Uterus (tissue), 4 donors: ENCODE measurements around the gene DOK7. TPM values are rescaled to one million over a fixed set of nuclear protein-coding genes. Genes with fewer than 3 reads are reported as not detected.

Experiments
- DNase-seq, 2 donors: peaks; one replicate each; pipeline ENCODE4 v3.0.0-alpha.2; 2019 to 2020
- H3K27ac ChIP-seq, 2 donors: fragments of 200-600 bp; sonication (generic); 1 replicate in 1 of 2; 2 replicates in 1 of 2; pipeline ENCODE4 v1.5.1; 2016 to 2018
- H3K27me3 ChIP-seq, 2 donors: fragments of 200-600 bp; sonication (generic); one replicate each; pipeline ENCODE4 v1.5.1; 2018 to 2019; ENCODE audit warnings: control low read depth in 1 of 2
- H3K36me3 ChIP-seq, 2 donors: fragments of 200-600 bp; sonication (generic); one replicate each; pipeline ENCODE4 v1.5.1; 2019; ENCODE audit warnings: control low read depth in 1 of 2
- H3K4me1 ChIP-seq, 2 donors: fragments of 200-600 bp; sonication (generic); one replicate each; pipeline ENCODE4 v1.5.1; 2018 to 2019; ENCODE audit warnings: control low read depth in 1 of 2
- H3K4me3 ChIP-seq, 2 donors: fragments of 200-600 bp; sonication (generic); 1 replicate in 1 of 2; 2 replicates in 1 of 2; pipeline ENCODE4 v1.5.1; 2018 to 2019; ENCODE audit warnings: mild to moderate bottlenecking in 1 of 2
- H3K9me3 ChIP-seq, 2 donors: fragments of 200-600 bp; sonication (generic); one replicate each; pipeline ENCODE4 v1.5.1; 2019; ENCODE audit warnings: control low read depth in 1 of 2
- POLR2A ChIP-seq, 2 donors: fragments of 450-650 bp; IDR thresholded peaks; one replicate each; pipeline ENCODE4 v1.6.1; 2016; ENCODE audit warnings: antibody characterized with exemption in 2 of 2, mild to moderate bottlenecking in 1 of 2, moderate library complexity in 1 of 2
- intact Hi-C: fragments of 100-400 bp; cut with DNase I; formaldehyde crosslinking; loops from one replicate; pipeline ENCODE4 v1.15.1; 2023; ENCODE audit warnings: low total_unique reads
- total RNA-seq, 4 donors: library from RNA; depleted of rRNA in 3 of 4; stranded (reverse); fragments of >200 nt in 3 of 4; gene quantifications; one replicate each; pipeline versions ENCODE4 v1.1.0 to v1.2.4, GENCODE V29; 2014 to 2023
- TF ChIP-seq, protein P1 (sequence below), 4 experiments: fragments of 200-600 bp in 2 of 4; fragments of 450-650 bp in 2 of 4; sonication (generic) in 2 of 4; IDR thresholded peaks; one replicate each; pipeline ENCODE4 v1.5.1; 2016 to 2019; ENCODE audit warnings: antibody characterized with exemption in 4 of 4, mild to moderate bottlenecking in 2 of 4, moderate library complexity in 1 of 4
- donor health status: DM: yes; HTN: yes; CAD: no.

Gene DOK7
- total RNA-seq, 4 donors from 2014 or later: 0.26 to 3.9 (median 0.85) TPM; not detected in 1

- Histone ChIP-seq H3K27ac (no peak overlapping the region), H3K27me3 (no peaks in the 10 kb centered on the region), H3K4me3 (no peak overlapping the region), H3K4me1 (no peaks in the 10 kb centered on the region), H3K36me3 (no peaks in the 10 kb centered on the region), H3K9me3 (no peaks in the 10 kb centered on the region)
- peak; percentile 49 to 70 for DNase-seq
- TF ChIP-seq, protein P1, sequence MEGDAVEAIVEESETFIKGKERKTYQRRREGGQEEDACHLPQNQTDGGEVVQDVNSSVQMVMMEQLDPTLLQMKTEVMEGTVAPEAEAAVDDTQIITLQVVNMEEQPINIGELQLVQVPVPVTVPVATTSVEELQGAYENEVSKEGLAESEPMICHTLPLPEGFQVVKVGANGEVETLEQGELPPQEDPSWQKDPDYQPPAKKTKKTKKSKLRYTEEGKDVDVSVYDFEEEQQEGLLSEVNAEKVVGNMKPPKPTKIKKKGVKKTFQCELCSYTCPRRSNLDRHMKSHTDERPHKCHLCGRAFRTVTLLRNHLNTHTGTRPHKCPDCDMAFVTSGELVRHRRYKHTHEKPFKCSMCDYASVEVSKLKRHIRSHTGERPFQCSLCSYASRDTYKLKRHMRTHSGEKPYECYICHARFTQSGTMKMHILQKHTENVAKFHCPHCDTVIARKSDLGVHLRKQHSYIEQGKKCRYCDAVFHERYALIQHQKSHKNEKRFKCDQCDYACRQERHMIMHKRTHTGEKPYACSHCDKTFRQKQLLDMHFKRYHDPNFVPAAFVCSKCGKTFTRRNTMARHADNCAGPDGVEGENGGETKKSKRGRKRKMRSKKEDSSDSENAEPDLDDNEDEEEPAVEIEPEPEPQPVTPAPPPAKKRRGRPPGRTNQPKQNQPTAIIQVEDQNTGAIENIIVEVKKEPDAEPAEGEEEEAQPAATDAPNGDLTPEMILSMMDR (IDR thresholded peaks at IDR 0.05): peak; percentile 81 to 92 (median 85)
- no peak for TF ChIP-seq POLR2A (IDR thresholded peaks at IDR 0.05)
- intact Hi-C loops: no loop called here
These were observed 17.5 kb downstream of the DOK7 start for GRCh38 chr4:3480528-3481112.

- TF ChIP-seq POLR2A (IDR thresholded peaks at IDR 0.05): no peak
- TF ChIP-seq, protein P1 (IDR thresholded peaks at IDR 0.05): no peak
- H3K36me3 ChIP-seq: no peaks in the 10 kb centered on the region
- DNase-seq: no peak
- no peaks in the 10 kb centered on the region for H3K4me1 ChIP-seq
- H3K27me3 ChIP-seq: no peaks in the 10 kb centered on the region
- no peak overlapping the region for H3K4me3 ChIP-seq
- intact Hi-C loops: no loop called here
- H3K27ac ChIP-seq: no peak overlapping the region
- H3K9me3 ChIP-seq: no peaks in the 10 kb centered on the region
These were observed 18.0 kb downstream of the DOK7 start for GRCh38 chr4:3481113-3481531.

GRCh38 chr4:3481783-3482393 lies 18.8 kb downstream of the DOK7 start:
- Histone ChIP-seq H3K9me3 (no peaks in the 10 kb centered on the region), H3K4me1 (no peaks in the 10 kb centered on the region), H3K4me3 (no peak overlapping the region), H3K27ac (no peak overlapping the region), H3K36me3 (no peaks in the 10 kb centered on the region), H3K27me3 (no peaks in the 10 kb centered on the region)
- intact Hi-C loops: no loop called here
- DNase-seq: no peak
- TF ChIP-seq, protein P1 (IDR thresholded peaks at IDR 0.05): no peak
- no peak for TF ChIP-seq POLR2A (IDR thresholded peaks at IDR 0.05)

DNA sequence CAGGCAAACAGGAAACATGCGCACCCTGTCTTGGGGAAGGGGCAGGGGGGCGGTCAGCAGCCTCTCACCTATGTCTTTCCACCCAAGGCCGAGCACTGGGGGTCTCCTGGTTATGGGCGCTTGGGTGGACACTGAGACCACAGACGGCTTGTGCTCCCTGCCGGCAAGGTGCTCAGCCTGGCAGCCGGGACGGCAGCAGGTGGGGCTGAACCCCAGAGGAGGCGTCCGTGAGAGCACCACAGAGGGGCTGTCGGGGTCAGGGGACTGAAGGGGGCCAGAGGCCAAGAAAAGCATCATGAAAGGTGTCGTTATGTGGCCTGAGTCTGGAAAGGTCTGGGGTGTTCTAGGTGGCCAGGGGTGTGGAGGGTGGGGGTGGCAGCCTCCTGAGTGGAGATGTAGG lies 19.6 kb downstream of the DOK7 start:
- Histone ChIP-seq H3K9me3 (no peaks in the 10 kb centered on the region), H3K4me3 (no peak overlapping the region), H3K27ac (no peak overlapping the region), H3K36me3 (no peaks in the 10 kb centered on the region), H3K4me1 (no peaks in the 10 kb centered on the region), H3K27me3 (no peaks in the 10 kb centered on the region)
- TF ChIP-seq POLR2A (IDR thresholded peaks at IDR 0.05): no peak
- TF ChIP-seq, protein P1 (IDR thresholded peaks at IDR 0.05): no peak
- DNase-seq: no peak
- intact Hi-C loops: no loop called here

DNA sequence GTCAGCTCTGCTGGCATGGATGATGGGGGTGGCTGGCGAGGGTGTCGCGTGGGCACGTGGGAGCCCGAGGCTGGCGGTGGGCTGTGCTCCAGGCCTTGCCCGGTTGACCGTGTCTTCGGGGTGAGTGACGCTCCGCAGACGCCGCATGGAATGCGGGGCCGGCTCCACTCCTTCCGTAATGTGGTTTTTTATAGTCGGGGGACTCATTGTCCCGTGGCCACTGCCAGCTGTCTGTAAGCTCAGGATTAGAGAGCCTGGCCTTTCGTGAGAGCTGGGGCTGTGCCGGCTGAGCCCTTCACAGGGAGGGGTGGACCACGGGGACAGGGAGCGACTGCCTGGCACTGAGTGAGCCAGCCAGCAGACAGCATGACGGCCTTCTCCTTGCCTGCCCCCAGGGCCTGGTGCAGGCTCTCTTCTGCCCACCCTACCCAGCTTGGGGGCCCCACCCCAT lies 20.4 kb downstream of the DOK7 start:
- H3K4me3 ChIP-seq: no peak overlapping the region
- TF ChIP-seq, protein P1 (IDR thresholded peaks at IDR 0.05): no peak
- TF ChIP-seq POLR2A (IDR thresholded peaks at IDR 0.05): no peak
- intact Hi-C loops: no loop called here
- DNase-seq: peak in 1 of 2 donors; percentile 42
- H3K4me1 ChIP-seq: no peaks in the 10 kb centered on the region
- H3K27ac ChIP-seq: no peak overlapping the region
- H3K9me3 ChIP-seq: no peaks in the 10 kb centered on the region
- no peaks in the 10 kb centered on the region for H3K27me3 ChIP-seq
- no peaks in the 10 kb centered on the region for H3K36me3 ChIP-seq
